COLO829 (cell line): ENCODE results near the gene GJA3.

Experiments
- DNase-seq: peaks from one replicate; pipeline ENCODE4 v3.0.0; 2012; ENCODE audit warnings: low spot score

GJA3 gene

GRCh38 chr13:20150561-20150960, 10.3 kb downstream of the GJA3 start:
- DNase-seq = no peak

- DNase-seq = no peak
Measured at GRCh38 chr13:20149762-20150161, 11.1 kb downstream of the GJA3 start.

- no peak for DNase-seq
Measured at GRCh38 chr13:20148501-20149183, 12.2 kb downstream of the GJA3 start.

- DNase-seq = no peak
Measured at GRCh38 chr13:20146381-20146780, 14.5 kb downstream of the GJA3 start.

GRCh38 chr13:20145521-20145920, 15.3 kb downstream of the GJA3 start:
- DNase-seq = no peak

- no peak for DNase-seq
Measured at GRCh38 chr13:20144141-20144850, 16.6 kb downstream of the GJA3 start.

- no peak for DNase-seq
Measured at GRCh38 chr13:20142927-20143480, 17.8 kb downstream of the GJA3 start.

- no peak for DNase-seq
Measured at GRCh38 chr13:20142023-20142926, 18.6 kb downstream of the GJA3 start.

GRCh38 chr13:20141238-20142022, 19.4 kb downstream of the GJA3 start:
- no peak for DNase-seq

- no peak for DNase-seq
Measured at GRCh38 chr13:20140487-20140886, 20.4 kb downstream of the GJA3 start.

- DNase-seq = no peak
Measured at GRCh38 chr13:20137875-20138274, 23.0 kb downstream of the GJA3 start.

GRCh38 chr13:20136781-20137703, 23.8 kb downstream of the GJA3 start:
- DNase-seq = no peak

GRCh38 chr13:20134732-20135131, 26.1 kb downstream of the GJA3 start:
- DNase-seq = no peak

GRCh38 chr13:20132052-20132634, 28.7 kb downstream of the GJA3 start:
- DNase-seq = no peak

- no peak for DNase-seq
Measured at GRCh38 chr13:20131057-20131832, 29.6 kb downstream of the GJA3 start.

- no peak for DNase-seq
Measured at GRCh38 chr13:20130652-20131051, 30.2 kb downstream of the GJA3 start.

- DNase-seq = no peak
Measured at GRCh38 chr13:20130012-20130411, 30.8 kb downstream of the GJA3 start.

GRCh38 chr13:20129076-20129475, 31.8 kb downstream of the GJA3 start:
- no peak for DNase-seq

GRCh38 chr13:20128459-20128931, 32.4 kb downstream of the GJA3 start:
- DNase-seq = no peak
